Panc1 (cell line): Measurements from ENCODE around the gene TMEM95. TPM values are rescaled to one million over a fixed set of nuclear protein-coding genes. Genes with fewer than 3 reads are reported as not detected.
"Not testable (repeated sequence)": the region's sequence is repeated elsewhere in the genome, so short reads cannot be mapped to it uniquely, and the experiment has no call there.

ENCODE experiments used
- ATAC-seq: fragments of 200-7000 bp; cut with Tn5 transposase; 2 replicates; pipeline ENCODE4 v1.9.1; 2020; ENCODE audit warnings: mild to moderate bottlenecking, moderate library complexity
- BruUV-seq: library from RNA; stranded (reverse); fragments of 400-500 nt; replicated peaks from 2 replicates; lab custom pipeline; 2021; lab: Mats Ljungman, UMichigan
- CTCF ChIA-PET: fragments of 300-600 bp; sonication (Branson Sonifier 250); formaldehyde crosslinking; loops from one replicate; lab custom pipeline; 2022; ENCODE audit warnings: antibody characterized with exemption; lab: Charles Lee
- POLR2A ChIA-PET: fragments of 300-600 bp; sonication (Branson Sonifier 250); formaldehyde crosslinking; loops from one replicate; lab custom pipeline; 2022; ENCODE audit warnings: antibody characterized with exemption; lab: Charles Lee
- DNase-seq: peaks from one replicate; pipeline ENCODE4 v3.0.0-alpha.2; 2010; ENCODE audit warnings: low read depth, low spot score
- H3K27ac ChIP-seq: 2 replicates; pipeline ENCODE4 v1.5.1; 2011; ENCODE audit warnings: mild to moderate bottlenecking, low read length, inconsistent platforms
- H3K27me3 ChIP-seq: fragments of 200-500 bp; sonication (Bioruptor generic); 2 replicates; pipeline ENCODE4 v1.6.0; 2014; ENCODE audit warnings: low read length, inconsistent platforms; ENCODE audit not compliant: control insufficient read depth, insufficient read depth
- H3K36me3 ChIP-seq: fragments of 200-500 bp; sonication (Bioruptor generic); 2 replicates; pipeline ENCODE4 v1.5.1; 2014; ENCODE audit warnings: inconsistent platforms, mild to moderate bottlenecking, low read length, moderate library complexity; ENCODE audit not compliant: control insufficient read depth, insufficient read depth
- H3K4me1 ChIP-seq: 2 replicates; pipeline ENCODE4 v1.5.1; 2011; ENCODE audit warnings: inconsistent platforms, mild to moderate bottlenecking, low read length, moderate library complexity; ENCODE audit not compliant: control insufficient read depth, insufficient read depth
- H3K4me3 ChIP-seq, 2 experiments: 2 replicates each; pipeline ENCODE4 v1.5.1; 2011 to 2012; ENCODE audit warnings: low read depth in 2 of 2, low read length in 2 of 2, mild to moderate bottlenecking in 2 of 2, inconsistent platforms in 1 of 2, moderate library complexity in 1 of 2
- H3K9me3 ChIP-seq: fragments of 200-500 bp; sonication (Bioruptor generic); 2 replicates; pipeline ENCODE4 v1.5.1; 2014; ENCODE audit warnings: low read depth, mild to moderate bottlenecking, inconsistent platforms, low read length, moderate library complexity; ENCODE audit not compliant: control insufficient read depth, insufficient read depth
- CTCF ChIP-seq: fragments of 450-650 bp; IDR thresholded peaks from 2 replicates; pipeline ENCODE4 v1.5.1; 2017; ENCODE audit warnings: mild to moderate bottlenecking
- POLR2AphosphoS5 ChIP-seq: IDR thresholded peaks from 2 replicates; pipeline ENCODE4 v1.6.1; 2012; ENCODE audit warnings: mild to moderate bottlenecking, low read depth, low read length, moderate library complexity
- REST ChIP-seq, 2 experiments: IDR thresholded peaks; 2 replicates each; pipeline ENCODE4 v1.6.1; 2011 to 2012; ENCODE audit warnings: low read depth in 2 of 2, control low read depth in 1 of 2, low read length in 1 of 2, mild to moderate bottlenecking in 1 of 2, moderate library complexity in 1 of 2; ENCODE audit not compliant: insufficient read depth in 1 of 2
- SIN3A ChIP-seq: IDR thresholded peaks from 2 replicates; pipeline ENCODE4 v1.6.1; 2012; ENCODE audit warnings: low read depth, mild to moderate bottlenecking, low read length, moderate library complexity, borderline replicate concordance; ENCODE audit not compliant: insufficient read depth
- TCF7L2 ChIP-seq: IDR thresholded peaks from 2 replicates; pipeline ENCODE4 v1.6.1; 2011; ENCODE audit warnings: mild to moderate bottlenecking, low read depth, low read length, inconsistent platforms
- in situ Hi-C: cut with HindIII; loops from 2 replicates; pipeline ENCODE4 v1.10.0; 2016; ENCODE audit warnings: low sequenced_read_pairs, low pct_unique_long_range_greater_than_20kb
- intact Hi-C: fragments of 100-400 bp; cut with micrococcal nuclease; formaldehyde crosslinking; loops from one replicate; pipeline ENCODE4 v1.10.0; 2022; ENCODE audit not compliant: unreplicated experiment
- total RNA-seq: library from RNA; stranded (reverse); gene quantifications from one replicate; pipeline ENCODE4 v1.2.1, GENCODE V29; 2021; ENCODE audit not compliant: unreplicated experiment

Gene TMEM95
- total RNA-seq, 1 experiment from 2014 or later: not detected

GRCh38 chr17:7336240-7337175 lies 18.4 kb upstream of the TMEM95 start, which contains the start of gene ACAP1:
ACAP1 (plus strand) TSS chr17:7336529; CDS start chr17:7336735, 206 bp downstream.
- H3K9me3 ChIP-seq: no peaks in the 10 kb centered on the region
- no peak for ATAC-seq
- no peaks in the 10 kb centered on the region for H3K4me1 ChIP-seq
- POLR2A ChIA-PET: no interaction called here
- TF ChIP-seq SIN3A (no peak), CTCF (no peak), TCF7L2 (no peak), POLR2AphosphoS5 (no peak), REST (IDR thresholded peaks at IDR 0.05; ENCODE audit: insufficient read depth in 1 of 2, low read depth in 2 of 2, low read length in 1 of 2) (no peak)
- no peaks in the 10 kb centered on the region for H3K36me3 ChIP-seq
- no peak within 1 kb of the TSS for H3K27ac ChIP-seq
- in situ Hi-C loops: no loop called here
- DNase-seq: no peak
- intact Hi-C loops: no loop called here
- H3K4me3 ChIP-seq: no peak within 1 kb of the TSS
- CTCF ChIA-PET: interaction anchor here (0.5 kb wide), 1 partner anchor 407 kb away, joined by 5 read pairs; no protein-coding TSS in a partner anchor
- no TSS peak for BruUV-seq
- no peaks in the 10 kb centered on the region for H3K27me3 ChIP-seq

DNA sequence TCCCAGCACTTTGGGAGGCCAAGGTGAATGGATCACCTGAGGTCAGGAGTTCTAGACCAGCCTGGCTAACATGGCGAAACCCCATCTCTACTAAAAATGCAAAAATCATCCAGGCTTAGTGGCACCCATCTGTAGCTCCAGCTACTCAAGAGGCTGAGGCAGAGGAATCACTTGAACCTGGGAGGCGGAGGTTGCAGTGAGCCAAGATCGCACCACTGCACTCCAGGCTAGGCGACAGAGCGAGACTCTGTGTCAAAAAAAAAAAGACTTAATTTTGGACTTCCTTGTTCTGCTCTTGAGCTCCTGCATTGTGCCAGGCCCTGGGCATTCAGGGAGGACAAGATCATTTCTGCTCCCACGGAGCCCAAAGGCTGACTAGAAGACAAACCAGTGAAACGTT lies 17.4 kb upstream of the TMEM95 start:
- H3K9me3 ChIP-seq, CTCF ChIA-PET, H3K4me1 ChIP-seq, intact Hi-C loops, BruUV-seq, H3K27me3 ChIP-seq, H3K4me3 ChIP-seq, POLR2A ChIA-PET, in situ Hi-C loops, ATAC-seq, H3K27ac ChIP-seq, H3K36me3 ChIP-seq, DNase-seq: not testable (repeated sequence)

- CTCF ChIA-PET: no interaction called here
- no peaks in the 10 kb centered on the region for H3K27me3 ChIP-seq
- H3K27ac ChIP-seq: no peak overlapping the region
- in situ Hi-C loops (no loop called here), intact Hi-C loops (no loop called here)
- no peak overlapping the region for H3K4me3 ChIP-seq
- H3K9me3 ChIP-seq: no peaks in the 10 kb centered on the region
- no TSS peak for BruUV-seq
- ATAC-seq (no peak), DNase-seq (no peak)
- no peaks in the 10 kb centered on the region for H3K4me1 ChIP-seq
- TF ChIP-seq POLR2AphosphoS5: no peak
- TF ChIP-seq REST (IDR thresholded peaks at IDR 0.05; ENCODE audit: insufficient read depth in 1 of 2, low read depth in 2 of 2, low read length in 1 of 2): no peak
- TF ChIP-seq TCF7L2: no peak
- no peak for TF ChIP-seq CTCF
- TF ChIP-seq SIN3A: no peak
- POLR2A ChIA-PET: no interaction called here
- H3K36me3 ChIP-seq: no peaks in the 10 kb centered on the region
Observed at GRCh38 chr17:7340179-7340578, 14.8 kb upstream of the TMEM95 start.
